CD14-positive monocyte (primary cell): ENCODE measurements around the gene TTF1. TPM values are rescaled to one million over a fixed set of nuclear protein-coding genes. Genes with fewer than 3 reads are reported as not detected.

Source experiments
- DNase-seq, 3 donors: peaks; one replicate each; pipeline ENCODE4 v3.0.0-alpha.2; 2011 to 2022
- H2AFZ ChIP-seq: 2 replicates; pipeline ENCODE4 v1.6.0; 2012; ENCODE audit warnings: mild to moderate bottlenecking, low read depth, low read length, inconsistent platforms; ENCODE audit not compliant: insufficient read depth, poor library complexity, severe bottlenecking
- H3K27ac ChIP-seq, 2 donors: 1 replicate in 1 of 2; 2 replicates in 1 of 2; pipeline ENCODE4 v1.5.1; 2012 to 2013; ENCODE audit warnings: low read length in 2 of 2, control low read depth in 1 of 2, inconsistent platforms in 1 of 2, low read depth in 1 of 2, mild to moderate bottlenecking in 1 of 2
- H3K27me3 ChIP-seq, 2 donors: one replicate each; pipeline versions ENCODE4 v1.6.0 to v1.6.1; 2011 to 2013; ENCODE audit warnings: low read length in 2 of 2; ENCODE audit not compliant: control insufficient read depth in 2 of 2, insufficient read depth in 2 of 2
- H3K36me3 ChIP-seq, 2 donors: replicated peaks in 1 of 2; 1 replicate in 1 of 2; 2 replicates in 1 of 2; pipeline versions ENCODE4 v1.5.1 to v1.6.1; 2012 to 2013; ENCODE audit warnings: low read length in 2 of 2, control low read depth in 1 of 2, inconsistent platforms in 1 of 2, mild to moderate bottlenecking in 1 of 2; ENCODE audit not compliant: insufficient read depth in 2 of 2, control insufficient read depth in 1 of 2
- H3K4me1 ChIP-seq, 2 donors: 1 replicate in 1 of 2; 2 replicates in 1 of 2; pipeline versions ENCODE4 v1.5.1 to v1.6.1; 2012 to 2013; ENCODE audit warnings: low read length in 2 of 2, control low read depth in 1 of 2, inconsistent platforms in 1 of 2, mild to moderate bottlenecking in 1 of 2, moderate library complexity in 1 of 2; ENCODE audit not compliant: insufficient read depth in 2 of 2, control insufficient read depth in 1 of 2
- H3K4me2 ChIP-seq: replicated peaks from 2 replicates; pipeline ENCODE3; 2012; ENCODE audit warnings: low read length, moderate library complexity, mild to moderate bottlenecking; ENCODE audit not compliant: poor library complexity, severe bottlenecking; ENCODE audit errors: extremely low read depth
- H3K4me3 ChIP-seq, 3 experiments: fragments of 200-600 bp in 1 of 3; sonication (generic) in 1 of 3; replicated peaks in 1 of 3; 1 replicate in 2 of 3; 2 replicates in 1 of 3; pipeline ENCODE4 v1.5.1; 2011 to 2013; ENCODE audit warnings: low read length in 3 of 3, mild to moderate bottlenecking in 3 of 3, control low read depth in 2 of 3, low read depth in 2 of 3, inconsistent platforms in 1 of 3, moderate library complexity in 1 of 3
- H3K79me2 ChIP-seq: 2 replicates; pipeline ENCODE4 v1.6.0; 2012; ENCODE audit warnings: mild to moderate bottlenecking, control low read depth, inconsistent platforms, low read length, moderate library complexity; ENCODE audit not compliant: insufficient read depth
- H3K9ac ChIP-seq: 2 replicates; pipeline ENCODE4 v1.6.0; 2017; ENCODE audit warnings: low read length, mild to moderate bottlenecking; ENCODE audit not compliant: insufficient read depth, poor library complexity, severe bottlenecking
- H3K9me3 ChIP-seq, 2 donors: replicated peaks in 1 of 2; 1 replicate in 1 of 2; 2 replicates in 1 of 2; pipeline versions ENCODE4 v1.5.1 to v1.6.1; 2012 to 2013; ENCODE audit warnings: low read length in 2 of 2, control low read depth in 1 of 2; ENCODE audit not compliant: control insufficient read depth in 1 of 2, insufficient read depth in 1 of 2
- H4K20me1 ChIP-seq: 2 replicates; pipeline ENCODE4 v1.6.0; 2012; ENCODE audit warnings: mild to moderate bottlenecking, low read length, control low read depth, moderate library complexity; ENCODE audit not compliant: insufficient read depth
- H3K27ac Mint-ChIP-seq, 7 donors: one replicate each; pipeline ENCODE4 v1.8.0; 2020; ENCODE audit warnings: mild to moderate bottlenecking in 7 of 7, mixed read lengths in 7 of 7, moderate library complexity in 6 of 7, inconsistent platforms in 2 of 7
- H3K27me3 Mint-ChIP-seq, 3 donors: one replicate each; pipeline ENCODE4 v1.8.0; 2021 to 2022; ENCODE audit warnings: low read depth in 3 of 3, mild to moderate bottlenecking in 3 of 3, mixed read lengths in 3 of 3, moderate library complexity in 3 of 3, inconsistent platforms in 1 of 3
- H3K36me3 Mint-ChIP-seq, 2 donors: one replicate each; pipeline ENCODE4 v1.8.0; 2020; ENCODE audit warnings: mixed read lengths in 2 of 2, inconsistent platforms in 1 of 2, mild to moderate bottlenecking in 1 of 2
- H3K4me1 Mint-ChIP-seq: one replicate; pipeline ENCODE4 v1.8.0; 2020; ENCODE audit warnings: mild to moderate bottlenecking, mixed read lengths
- H3K4me3 Mint-ChIP-seq, 2 donors: one replicate each; pipeline ENCODE4 v1.8.0; 2020; ENCODE audit warnings: mild to moderate bottlenecking in 2 of 2, mixed read lengths in 2 of 2, moderate library complexity in 1 of 2
- H3K9me3 Mint-ChIP-seq, 7 donors: one replicate each; pipeline ENCODE4 v1.8.0; 2020 to 2022; ENCODE audit warnings: mixed read lengths in 7 of 7, mild to moderate bottlenecking in 6 of 7, moderate library complexity in 6 of 7, inconsistent platforms in 2 of 7
- CTCF ChIP-seq: fragments of 200-600 bp; IDR thresholded peaks from one replicate; pipeline ENCODE4 v1.8.0; 2022; ENCODE audit warnings: antibody characterized with exemption, mild to moderate bottlenecking
- WGBS: methylation state at CpG from one replicate; pipeline ENCODE4 v1.1.5; 2013; ENCODE audit warnings: missing lambda C conversion rate; ENCODE audit not compliant: insufficient coverage; 5-methylcytosine and 5-hydroxymethylcytosine counted together
- intact Hi-C, 2 donors: fragments of 100-400 bp; cut with micrococcal nuclease; formaldehyde crosslinking; loops; one replicate each; pipeline versions ENCODE4 v1.15.0 to v1.15.1; 2023
- polyA plus RNA-seq, 3 donors: library from polyadenylated mRNA; depleted of rRNA in 1 of 3; unstranded in 2 of 3; stranded (reverse) in 1 of 3; fragments of 300-500 nt in 2 of 3; fragments of >200 nt in 1 of 3; fragmentation: Illumina TruSeq in 2 of 3; gene quantifications; 1 replicate in 2 of 3; 2 replicates in 1 of 3; pipeline ENCODE4 v1.2.3, GENCODE V29; 2012 to 2021

Gene TTF1
- polyA plus RNA-seq, 3 donors, result 2.2 to 5.8 (median 4.1) TPM

GRCh38 chr9:132387133-132387532, 19.5 kb downstream of the TTF1 start:
- no peaks in the 10 kb centered on the region for H3K9me3 Mint-ChIP-seq
- H3K27me3 Mint-ChIP-seq, result peaks cover 0 to 3% (median 0%) of the 10 kb centered on the region in 3 donors
- Histone ChIP-seq H4K20me1 (no peaks in the 10 kb centered on the region), H3K9ac (no peak overlapping the region), H3K4me2 (no peak overlapping the region), H3K79me2 (peaks cover 4% of the 10 kb centered on the region), H3K36me3 (peaks cover 73 to 80% of the 10 kb centered on the region in 2 donors), H2AFZ (no peak overlapping the region), H3K27ac (no peak overlapping the region), H3K9me3 (no peaks in the 10 kb centered on the region), H3K4me3 (no peak overlapping the region), H3K27me3 (no peaks in the 10 kb centered on the region), H3K4me1 (peaks cover 16 to 17% of the 10 kb centered on the region in 2 donors)
- H3K4me1 Mint-ChIP-seq, result peaks cover 18% of the 10 kb centered on the region
- intact Hi-C loops, result loop anchor here in 1 of 2 donors (5.0 kb wide), 1 partner anchor 35 kb away; the partner anchor contains the start of gene SETX
- no peak for TF ChIP-seq CTCF
- DNase-seq, result no peak
- peak overlapping the region in 2 of 7 donors; percentile 37 to 54 for H3K27ac Mint-ChIP-seq
- peaks cover 72 to 80% of the 10 kb centered on the region in 2 donors for H3K36me3 Mint-ChIP-seq
- no peak overlapping the region for H3K4me3 Mint-ChIP-seq
- WGBS, result 100% methylated on average over 7 of the region's 7 CpGs

DNA sequence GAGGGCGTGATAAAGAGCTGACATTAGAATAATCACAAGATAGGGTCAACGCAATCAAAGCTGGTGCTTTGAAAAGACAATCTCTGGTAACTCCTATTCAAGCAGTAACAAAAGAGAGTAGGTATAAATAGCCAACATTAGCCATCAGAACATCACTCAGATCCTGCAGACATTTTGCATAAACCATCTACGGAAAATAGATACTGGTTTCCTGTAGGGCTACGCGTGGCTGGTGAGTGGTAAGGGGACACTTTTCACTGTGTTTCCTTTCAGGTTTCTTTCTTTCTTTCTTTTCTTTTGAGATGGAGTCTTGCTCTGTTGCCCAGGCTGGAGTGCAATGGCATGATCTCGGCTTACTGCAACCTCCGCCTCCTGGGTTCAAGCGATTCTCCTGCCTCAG, 22.3 kb downstream of the TTF1 start:
- H3K27ac Mint-ChIP-seq, result no peak overlapping the region
- no peak overlapping the region for H3K4me3 Mint-ChIP-seq
- peaks cover 45 to 56% of the 10 kb centered on the region in 2 donors for H3K36me3 ChIP-seq
- H3K27me3 Mint-ChIP-seq, result peaks cover 0 to 3% (median 0%) of the 10 kb centered on the region in 3 donors
- no peak overlapping the region for H2AFZ ChIP-seq
- no peaks in the 10 kb centered on the region for H3K27me3 ChIP-seq
- no peak overlapping the region for H3K9ac ChIP-seq
- peaks cover 14% of the 10 kb centered on the region for H3K79me2 ChIP-seq
- no peak for TF ChIP-seq CTCF
- H3K9me3 Mint-ChIP-seq, result peaks cover 0 to 2% (median 0%) of the 10 kb centered on the region in 7 donors
- intact Hi-C loops, result no loop called here
- H3K4me1 Mint-ChIP-seq, result peaks cover 31% of the 10 kb centered on the region
- no peaks in the 10 kb centered on the region for H3K9me3 ChIP-seq
- peaks cover 54 to 63% of the 10 kb centered on the region in 2 donors for H3K36me3 Mint-ChIP-seq
- peaks cover 37% of the 10 kb centered on the region in 2 donors for H3K4me1 ChIP-seq
- no peaks in the 10 kb centered on the region for H4K20me1 ChIP-seq
- DNase-seq, result no peak
- no CpG with 5 or more reads among the region's 8 CpGs for WGBS
- H3K27ac ChIP-seq, result no peak overlapping the region
- no peak overlapping the region for H3K4me3 ChIP-seq
- no peak overlapping the region for H3K4me2 ChIP-seq
